Hepatocyte (in vitro differentiated cells): ENCODE results near the gene ANO2.

ENCODE experiments used
- CTCF ChIP-seq: fragments of 200-600 bp; sonication (generic); IDR thresholded peaks from 2 replicates; pipeline ENCODE4 v1.5.1; 2016; ENCODE audit warnings: antibody characterized with exemption, mild to moderate bottlenecking; ENCODE audit not compliant: poor library complexity
- EZH2 ChIP-seq: fragments of 200-600 bp; sonication (generic); IDR thresholded peaks from 2 replicates; pipeline ENCODE4 v1.6.1; 2016; ENCODE audit warnings: antibody characterized with exemption, mild to moderate bottlenecking, borderline replicate concordance
- EZH2phosphoT487 ChIP-seq: fragments of 200-600 bp; sonication (generic); IDR thresholded peaks from one replicate; pipeline ENCODE4 v1.6.1; 2018; ENCODE audit warnings: antibody characterized with exemption, mild to moderate bottlenecking, low read depth, moderate library complexity; ENCODE audit not compliant: unreplicated experiment, severe bottlenecking

- TF ChIP-seq CTCF (no peak), EZH2phosphoT487 (no peak), EZH2 (no peak)
These were observed 7.0 kb upstream of the ANO2 start for GRCh38 chr12:5952031-5952430.
